A673 (cell line): ENCODE data around the gene OSBPL1A.

Experiments used
- CTCF ChIP-seq: fragments of 300-800, 200-600 bp; sonication (generic); conservative IDR thresholded peaks from 2 replicates; pipeline ENCODE4 v1.5.1; 2017; ENCODE audit warnings: low read depth, mild to moderate bottlenecking, antibody characterized with exemption, low read length, moderate library complexity, mixed read lengths
- EZH2 ChIP-seq: fragments of 200-600 bp; sonication (generic); IDR thresholded peaks from 2 replicates; pipeline ENCODE4 v1.6.1; 2017; ENCODE audit warnings: borderline replicate concordance, low read depth, mild to moderate bottlenecking, mixed read lengths, antibody characterized with exemption, low read length; ENCODE audit not compliant: poor library complexity, severe bottlenecking

GRCh38 chr18:24354278-24354677 lies 43.3 kb downstream of the OSBPL1A start:
- TF ChIP-seq CTCF: no peak
- TF ChIP-seq EZH2: no peak
